MCF 10A (cell line): Measurements from ENCODE around the gene SKOR1. TPM values are rescaled to one million over a fixed set of nuclear protein-coding genes. Genes with fewer than 3 reads are reported as not detected.

Experiments
- BruUV-seq: library from RNA; stranded (reverse); fragments of 400-500 nt; replicated peaks from 2 replicates; lab custom pipeline; 2021; lab: Mats Ljungman, UMichigan
- CTCF ChIA-PET: fragments of 300-600 bp; sonication (Branson Sonifier 250); formaldehyde crosslinking; extraction: SDS; loops from one replicate; lab custom pipeline; 2021; ENCODE audit warnings: antibody characterized with exemption, inconsistent platforms; lab: Yijun Ruan, JAX
- POLR2A ChIA-PET: fragments of 300-600, 350-650 bp; sonication (Branson Sonifier 250); formaldehyde crosslinking; extraction: SDS; loops from one replicate; lab custom pipeline; 2020; ENCODE audit warnings: antibody characterized with exemption, inconsistent platforms; lab: Yijun Ruan, JAX
- DNase-seq: peaks from one replicate; pipeline ENCODE4 v3.0.0-alpha.2; 2018; ENCODE audit not compliant: unreplicated experiment
- H3K27ac Mint-ChIP-seq: one replicate; pipeline ENCODE4 v1.8.0; 2022; ENCODE audit warnings: mild to moderate bottlenecking, low read depth, mixed read lengths; ENCODE audit not compliant: unreplicated experiment
- H3K27me3 Mint-ChIP-seq: one replicate; pipeline ENCODE4 v1.8.0; 2022; ENCODE audit warnings: mixed read lengths; ENCODE audit not compliant: insufficient read depth, unreplicated experiment
- H3K36me3 Mint-ChIP-seq: one replicate; pipeline ENCODE4 v1.8.0; 2022; ENCODE audit warnings: mild to moderate bottlenecking, moderate library complexity, mixed read lengths; ENCODE audit not compliant: insufficient read depth, unreplicated experiment
- H3K4me1 Mint-ChIP-seq: one replicate; pipeline ENCODE4 v1.8.0; 2022; ENCODE audit warnings: mixed read lengths; ENCODE audit not compliant: insufficient read depth, unreplicated experiment
- H3K4me3 Mint-ChIP-seq: one replicate; pipeline ENCODE4 v1.8.0; 2022; ENCODE audit warnings: mild to moderate bottlenecking, moderate library complexity, mixed read lengths; ENCODE audit not compliant: unreplicated experiment
- H3K9me3 Mint-ChIP-seq: one replicate; pipeline ENCODE4 v1.8.0; 2022; ENCODE audit warnings: mixed read lengths; ENCODE audit not compliant: unreplicated experiment
- CTCF ChIP-seq: fragments of 200-600 bp; IDR thresholded peaks from one replicate; pipeline ENCODE4 v1.8.0; 2022; ENCODE audit warnings: antibody characterized with exemption, mild to moderate bottlenecking; ENCODE audit not compliant: unreplicated experiment
- intact Hi-C: fragments of 100-400 bp; cut with micrococcal nuclease; formaldehyde crosslinking; loops from 2 replicates; pipeline ENCODE4 v1.14.1; 2022
- total RNA-seq: library from RNA; stranded (reverse); gene quantifications from 2 replicates; pipeline ENCODE4 v1.2.3, GENCODE V29; 2022

Gene SKOR1
- total RNA-seq, 1 experiment from 2014 or later: 0.07 TPM

DNA sequence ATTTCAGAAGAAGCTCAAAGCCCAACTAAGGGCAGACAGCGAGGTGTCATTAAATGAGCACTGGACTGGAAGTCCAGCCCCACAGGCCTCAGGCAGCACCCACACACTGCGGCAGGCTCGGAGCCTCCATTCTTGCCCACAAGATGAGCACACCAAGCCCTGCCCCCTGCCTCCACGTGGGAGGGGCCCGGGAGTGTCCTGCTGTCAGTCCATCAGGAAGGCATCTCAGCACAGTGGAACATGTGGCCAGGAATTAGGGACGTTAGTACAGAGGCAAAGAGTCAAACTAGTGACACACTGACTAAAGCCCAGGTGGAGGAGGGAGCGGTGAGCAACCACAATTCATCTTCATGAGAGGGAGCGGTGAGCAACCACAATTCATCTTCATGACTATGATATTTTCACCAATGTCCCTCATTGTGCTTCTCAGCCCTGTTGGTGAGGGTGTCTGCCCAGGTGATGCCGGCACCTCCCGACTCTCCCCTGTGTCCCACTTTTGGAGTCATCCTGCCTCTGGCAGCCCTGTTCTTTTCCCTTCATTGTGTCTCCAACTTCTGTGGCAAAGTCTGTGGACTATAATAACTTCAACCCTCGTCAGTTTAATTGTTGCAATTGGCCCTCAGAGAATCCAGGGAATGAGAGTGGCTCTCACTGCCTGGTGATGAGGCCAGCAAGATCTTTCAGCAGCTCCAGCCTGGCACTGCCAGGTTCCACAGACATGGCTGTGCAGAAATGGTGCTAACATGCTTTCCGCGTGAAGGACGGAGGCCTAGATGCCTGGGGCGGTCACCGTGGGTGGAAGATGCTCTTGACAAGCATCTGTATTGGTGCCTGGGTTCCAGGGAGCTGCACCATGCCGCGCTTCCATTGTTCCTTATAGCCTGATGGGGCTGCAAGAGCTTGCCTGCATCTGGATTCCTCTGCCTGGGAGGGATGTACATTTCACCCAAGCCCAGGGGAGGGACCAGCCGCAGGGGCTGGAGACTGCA lies 23.1 kb upstream of the SKOR1 start:
- ChIA-PET POLR2A (no interaction called here), CTCF (no interaction called here)
- H3K27ac Mint-ChIP-seq: no peak overlapping the region
- TF ChIP-seq CTCF: no peak
- no TSS peak for BruUV-seq
- no peaks in the 10 kb centered on the region for H3K27me3 Mint-ChIP-seq
- no peak overlapping the region for H3K4me3 Mint-ChIP-seq
- intact Hi-C loops: no loop called here
- H3K36me3 Mint-ChIP-seq: peaks cover 8% of the 10 kb centered on the region
- no peaks in the 10 kb centered on the region for H3K9me3 Mint-ChIP-seq
- no peaks in the 10 kb centered on the region for H3K4me1 Mint-ChIP-seq
- no peak for DNase-seq

GRCh38 chr15:67803299-67803698 lies 22.0 kb upstream of the SKOR1 start:
- ChIA-PET POLR2A (no interaction called here), CTCF (no interaction called here)
- no peak overlapping the region for H3K4me3 Mint-ChIP-seq
- no peak for TF ChIP-seq CTCF
- no peaks in the 10 kb centered on the region for H3K27me3 Mint-ChIP-seq
- no peaks in the 10 kb centered on the region for H3K4me1 Mint-ChIP-seq
- H3K9me3 Mint-ChIP-seq: no peaks in the 10 kb centered on the region
- no peak for DNase-seq
- no peak overlapping the region for H3K27ac Mint-ChIP-seq
- intact Hi-C loops: no loop called here
- H3K36me3 Mint-ChIP-seq: peaks cover 8% of the 10 kb centered on the region
- BruUV-seq: no TSS peak

DNA sequence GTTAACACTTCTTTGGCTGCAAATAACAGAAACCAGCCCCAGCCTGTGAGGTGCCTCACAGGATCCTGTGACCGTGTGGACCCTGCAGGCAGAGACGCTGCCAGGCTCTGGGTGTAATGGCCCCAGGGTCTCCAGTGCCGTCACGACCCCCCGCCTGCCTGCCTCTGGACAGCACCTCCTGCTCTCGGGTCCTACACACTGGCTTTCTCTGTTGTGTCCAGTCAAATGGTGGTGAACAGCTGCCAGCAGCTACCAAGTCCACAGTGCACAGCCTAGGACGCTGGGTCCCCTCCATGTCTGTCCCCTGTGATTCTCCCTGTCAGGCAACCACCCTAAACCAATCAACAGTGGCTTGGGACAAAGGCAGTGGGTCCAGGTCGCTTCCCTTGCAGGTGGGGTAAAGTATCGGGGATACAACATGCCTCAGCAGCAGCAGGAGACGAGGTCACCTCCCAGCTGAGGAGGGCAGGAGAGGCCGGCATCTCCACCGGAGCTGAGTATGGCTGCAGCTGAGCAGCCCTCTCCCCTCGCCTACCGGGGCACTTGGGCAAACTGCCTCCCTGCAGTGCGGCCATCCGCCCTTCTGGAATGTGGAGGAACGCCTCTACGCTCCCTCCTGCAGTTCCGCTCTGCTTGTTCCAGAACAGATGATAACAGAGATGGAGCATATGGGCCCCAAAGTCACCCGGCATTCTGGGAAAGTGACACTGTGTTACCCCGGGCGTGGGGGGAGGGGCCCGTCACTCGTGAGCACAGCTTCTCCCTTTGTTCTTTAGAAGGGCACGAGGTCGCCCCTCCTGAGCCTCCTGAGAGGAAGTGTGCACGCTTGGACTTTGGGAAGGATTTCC lies 21.1 kb upstream of the SKOR1 start:
- Mint-ChIP-seq H3K4me3 (no peak overlapping the region), H3K36me3 (peaks cover 8% of the 10 kb centered on the region), H3K9me3 (no peaks in the 10 kb centered on the region), H3K27me3 (no peaks in the 10 kb centered on the region), H3K4me1 (no peaks in the 10 kb centered on the region), H3K27ac (no peak overlapping the region)
- BruUV-seq: no TSS peak
- no peak for TF ChIP-seq CTCF
- intact Hi-C loops: no loop called here
- CTCF ChIA-PET: no interaction called here
- no peak for DNase-seq
- POLR2A ChIA-PET: no interaction called here

DNA sequence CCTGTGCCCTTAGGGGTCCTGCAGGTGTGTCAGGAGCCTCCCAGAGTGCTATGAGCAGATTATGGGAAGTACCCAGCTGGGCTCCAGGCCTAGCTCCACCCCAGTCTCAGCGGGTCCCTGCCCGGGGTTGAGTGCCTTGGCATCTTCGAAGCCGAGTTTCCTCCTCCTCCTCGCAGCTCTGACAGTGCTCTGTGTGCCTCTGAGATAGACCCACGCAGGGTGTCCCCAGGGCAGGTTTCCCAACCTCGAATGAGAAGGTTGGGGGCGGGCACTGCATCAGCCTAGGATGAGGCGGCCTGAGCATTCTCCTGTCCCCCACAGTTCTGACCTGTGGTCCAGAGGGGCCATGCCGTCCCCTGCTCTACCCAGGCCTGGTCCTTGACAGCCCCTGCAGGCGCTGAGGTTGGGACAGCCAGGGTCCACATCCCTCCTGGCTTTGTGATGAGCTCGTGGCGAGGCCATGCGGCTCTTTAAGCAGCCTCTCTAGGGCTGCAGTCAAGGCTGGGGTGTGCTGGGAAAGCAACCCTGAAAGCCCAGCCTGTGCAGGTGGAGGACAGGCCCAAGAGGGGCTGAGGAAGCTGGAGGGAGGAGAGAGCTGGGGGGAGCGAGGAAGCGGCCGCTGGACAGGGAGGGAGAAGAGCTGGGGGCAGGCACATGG lies 20.2 kb upstream of the SKOR1 start:
- no TSS peak for BruUV-seq
- POLR2A ChIA-PET: no interaction called here

More for the DNA sequence above, 20.2 kb upstream of the SKOR1 start:
- TF ChIP-seq CTCF: no peak
- Mint-ChIP-seq H3K27ac (no peak overlapping the region), H3K27me3 (no peaks in the 10 kb centered on the region), H3K36me3 (peaks cover 8% of the 10 kb centered on the region), H3K4me1 (no peaks in the 10 kb centered on the region), H3K4me3 (no peak overlapping the region), H3K9me3 (no peaks in the 10 kb centered on the region)
- no peak for DNase-seq
- intact Hi-C loops: no loop called here
- CTCF ChIA-PET: interaction anchor here (0.5 kb wide), 1 partner anchor 15 kb away, joined by 3 read pairs; no protein-coding TSS in a partner anchor
